KG1 (cell line): ENCODE measurements around the gene SFMBT1.
"Not testable (repeated sequence)": the region's sequence is repeated elsewhere in the genome, so short reads cannot be mapped to it uniquely, and the experiment has no call there.

Experiments
- DNase-seq: peaks from one replicate; lab custom pipeline; 2025; lab: John Stamatoyannopoulos, UW

The SFMBT1 gene

DNA sequence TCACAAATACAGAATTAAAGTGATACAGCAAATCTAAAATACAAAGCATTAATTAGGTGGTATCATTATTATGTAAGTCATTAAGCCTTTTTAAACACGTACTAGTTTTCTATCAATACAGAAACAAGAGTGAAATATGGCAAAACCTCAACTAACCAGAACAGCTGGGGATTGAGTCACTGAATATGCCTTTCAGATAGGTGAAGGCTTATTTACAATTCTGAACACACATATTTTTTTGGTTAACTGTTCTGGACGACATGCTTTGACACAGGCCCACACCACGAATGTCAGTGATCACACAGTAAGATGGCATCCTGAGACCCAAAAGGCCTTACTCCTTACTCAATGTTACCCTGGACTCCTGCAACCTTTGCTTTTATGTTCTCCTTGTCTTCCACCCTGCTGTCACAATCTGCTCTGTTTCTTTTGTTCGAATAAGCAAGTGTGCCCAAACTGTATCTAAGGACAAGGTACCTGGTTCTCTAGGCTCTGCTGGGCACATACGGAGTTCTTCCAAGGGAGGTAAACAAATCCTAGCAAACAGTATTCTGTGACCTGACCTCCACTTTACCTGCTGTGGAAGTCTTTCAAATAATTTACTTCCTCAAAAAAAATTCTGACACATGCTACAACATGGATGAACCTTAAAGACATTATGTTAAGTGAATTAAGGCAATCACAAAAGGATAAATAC lies 7.0 kb downstream of the SFMBT1 start:
- DNase-seq, result no peak

DNA sequence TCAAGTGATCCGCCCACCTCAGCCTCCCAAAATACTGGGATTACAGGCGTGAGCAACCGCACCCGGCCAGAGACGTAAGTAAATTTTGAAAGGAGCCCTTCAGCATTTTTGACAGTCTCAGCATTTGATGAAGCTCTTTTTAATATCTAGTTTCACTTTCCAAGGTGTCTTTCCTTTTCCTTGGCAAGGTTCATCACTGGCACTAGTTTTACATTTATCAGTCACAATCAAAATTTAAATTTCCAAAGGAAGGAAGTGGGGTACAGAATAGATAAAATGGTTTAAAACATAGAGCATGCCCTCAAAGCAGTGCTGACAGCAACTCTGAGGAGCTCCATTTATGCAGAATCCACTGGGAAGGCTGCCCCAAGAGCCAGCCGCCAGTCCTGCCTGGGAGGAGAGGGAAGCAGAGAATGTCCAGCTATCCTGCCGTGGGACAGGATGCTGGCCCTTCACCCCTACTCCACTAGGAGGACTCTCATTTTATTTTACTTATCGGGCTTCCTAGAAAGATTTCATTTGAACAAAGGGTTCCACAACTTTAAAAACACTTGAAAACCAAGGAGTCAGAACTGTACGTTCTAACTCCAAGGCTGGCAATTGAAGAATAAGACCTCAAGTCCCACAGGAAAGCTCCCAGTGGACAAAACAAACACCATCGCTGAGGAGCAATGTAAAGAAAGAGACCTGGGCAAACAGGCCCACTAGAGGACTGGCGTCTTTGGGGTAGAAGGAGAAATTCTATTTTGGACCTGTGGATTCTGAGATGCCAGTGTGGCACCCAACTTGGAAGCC lies 9.9 kb downstream of the SFMBT1 start:
- no peak for DNase-seq

DNA sequence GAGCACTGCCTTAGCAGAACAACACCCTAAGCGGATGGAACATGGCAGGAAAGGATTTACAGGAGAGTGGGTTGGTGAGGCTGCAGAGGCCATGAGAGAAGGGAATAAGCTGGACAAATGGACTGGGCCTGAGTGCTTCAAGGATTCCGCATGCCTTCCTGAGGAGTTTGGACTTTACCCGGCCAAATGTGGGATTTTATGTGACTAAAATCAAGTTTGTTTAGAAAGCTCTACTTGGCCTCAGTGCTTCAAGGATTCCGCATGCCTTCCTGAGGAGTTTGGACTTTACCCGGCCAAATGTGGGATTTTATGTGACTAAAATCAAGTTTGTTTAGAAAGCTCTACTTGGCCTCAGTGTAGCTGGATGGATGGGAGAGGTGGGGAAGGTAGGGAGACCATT lies 10.9 kb downstream of the SFMBT1 start:
- DNase-seq, result not testable (repeated sequence)

DNA sequence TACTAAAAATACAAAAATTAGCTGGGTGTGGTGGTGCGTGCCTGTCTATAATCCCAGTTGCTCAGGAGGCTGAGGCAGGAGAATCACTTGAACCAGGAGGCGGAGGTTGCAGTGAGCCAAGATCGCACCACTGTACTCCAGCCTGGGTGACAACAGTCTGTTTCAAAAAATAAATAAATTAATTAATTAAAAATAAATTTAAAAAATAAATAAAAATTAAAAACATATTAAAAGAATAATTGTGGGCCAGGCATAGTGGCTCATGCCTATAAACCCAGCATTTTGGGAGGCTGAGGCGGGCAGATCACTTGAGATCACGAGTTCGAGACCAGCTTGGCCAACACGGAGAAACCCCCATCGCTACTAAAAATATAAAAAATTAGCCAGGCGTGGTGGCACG lies 11.5 kb downstream of the SFMBT1 start:
- not testable (repeated sequence) for DNase-seq

DNA sequence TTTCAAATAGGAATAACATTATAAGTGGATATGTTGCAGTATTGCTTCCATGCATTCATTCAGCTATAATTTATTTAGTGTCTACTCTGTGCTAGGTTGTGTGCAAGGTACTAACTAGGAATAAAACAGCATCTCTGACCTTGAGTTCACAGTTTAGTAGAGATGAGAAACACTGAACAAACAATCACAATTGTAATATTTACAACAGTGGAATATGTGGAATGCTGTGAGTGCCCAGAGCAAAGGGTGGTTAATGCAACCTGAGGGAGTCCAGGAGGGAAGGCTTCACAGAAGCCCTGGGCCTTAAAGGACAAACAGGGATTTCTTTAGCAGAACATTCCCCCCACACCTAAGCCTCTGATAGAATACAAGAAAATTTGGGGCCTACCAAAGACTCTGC lies 13.3 kb downstream of the SFMBT1 start:
- no peak for DNase-seq

DNA sequence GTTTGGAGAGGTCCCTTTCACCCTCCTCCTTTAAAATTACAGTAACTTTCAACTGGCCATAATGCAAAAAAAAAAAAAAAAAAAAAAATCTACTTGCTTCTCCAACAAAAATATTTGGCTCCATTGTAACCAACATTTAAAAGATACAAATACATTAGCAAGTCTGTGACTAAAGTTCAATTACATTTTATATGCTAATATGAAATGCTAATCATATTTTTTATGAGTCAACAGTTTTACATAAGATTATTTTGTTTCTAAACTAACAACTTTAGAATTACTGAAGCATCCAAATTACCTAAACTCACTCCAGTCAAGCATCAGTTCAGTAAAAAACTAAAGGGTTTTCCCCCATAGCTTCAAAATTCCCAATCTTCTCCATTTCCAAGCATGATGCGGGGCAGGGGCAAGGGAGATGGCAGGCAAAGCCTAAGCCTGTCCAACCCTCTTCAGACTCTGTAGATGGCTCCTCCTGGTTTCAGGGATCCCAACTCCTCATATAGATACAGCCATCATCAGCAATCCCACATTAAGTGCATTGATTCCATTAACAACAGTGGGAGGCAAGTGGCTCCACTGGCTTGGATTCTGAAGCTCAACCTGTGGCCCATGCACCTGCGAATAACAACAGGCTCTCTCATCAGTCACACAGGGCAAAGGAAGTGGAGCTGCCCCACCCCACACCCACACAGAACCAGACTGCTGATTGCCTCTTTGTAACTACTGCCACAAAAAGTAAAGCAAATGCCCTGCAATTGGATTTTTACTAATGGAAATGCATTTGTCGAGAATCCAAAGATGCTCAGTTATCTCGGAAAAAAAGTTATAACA lies 15.0 kb downstream of the SFMBT1 start:
- DNase-seq, result no peak

DNA sequence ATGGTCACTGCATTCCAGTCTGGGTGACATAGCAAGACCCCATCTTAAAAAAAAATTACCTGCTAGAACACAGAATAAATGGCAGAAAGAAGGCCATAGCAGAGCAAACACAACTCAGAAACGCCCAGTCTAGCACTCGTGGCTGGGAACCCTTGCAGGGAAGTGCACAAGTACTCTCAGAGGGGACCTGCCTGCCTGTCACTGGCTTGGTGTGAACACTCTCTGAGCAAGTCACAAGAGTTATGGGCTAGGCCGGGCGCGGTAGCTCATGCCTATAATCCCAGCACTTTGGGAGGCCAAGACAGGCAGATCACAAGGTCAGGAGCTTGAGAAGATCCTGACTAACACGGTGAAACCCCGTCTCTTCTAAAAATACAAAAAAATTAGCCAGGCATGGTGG lies 17.2 kb downstream of the SFMBT1 start:
- no peak for DNase-seq

DNA sequence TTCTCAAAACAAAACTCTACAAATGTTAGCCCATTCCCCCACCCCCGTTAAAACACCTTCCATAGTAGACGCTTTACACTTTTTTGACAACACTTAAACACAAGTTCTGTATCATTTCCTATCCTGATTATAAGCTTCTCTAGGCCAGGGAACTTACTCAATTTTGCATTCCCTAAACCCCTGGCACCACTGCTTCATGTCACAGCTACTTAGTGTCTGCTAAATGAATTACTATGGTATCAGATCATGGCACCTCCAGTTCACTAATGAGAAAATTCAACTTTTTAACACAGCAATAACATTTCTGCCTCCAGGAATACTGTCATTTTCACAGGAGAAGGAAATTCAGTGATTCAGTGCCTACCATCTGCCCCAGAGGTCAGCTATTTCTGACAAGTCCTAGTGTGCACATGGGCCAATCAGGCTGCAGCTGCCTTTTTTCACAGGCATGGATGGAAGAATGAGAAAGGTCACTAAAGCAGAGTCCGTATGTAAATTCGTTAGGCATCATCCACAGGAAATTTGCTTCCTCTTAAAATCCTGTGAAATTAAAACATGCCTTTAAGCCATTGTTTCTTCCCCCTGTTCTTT lies 18.5 kb downstream of the SFMBT1 start:
- DNase-seq, result no peak

DNA sequence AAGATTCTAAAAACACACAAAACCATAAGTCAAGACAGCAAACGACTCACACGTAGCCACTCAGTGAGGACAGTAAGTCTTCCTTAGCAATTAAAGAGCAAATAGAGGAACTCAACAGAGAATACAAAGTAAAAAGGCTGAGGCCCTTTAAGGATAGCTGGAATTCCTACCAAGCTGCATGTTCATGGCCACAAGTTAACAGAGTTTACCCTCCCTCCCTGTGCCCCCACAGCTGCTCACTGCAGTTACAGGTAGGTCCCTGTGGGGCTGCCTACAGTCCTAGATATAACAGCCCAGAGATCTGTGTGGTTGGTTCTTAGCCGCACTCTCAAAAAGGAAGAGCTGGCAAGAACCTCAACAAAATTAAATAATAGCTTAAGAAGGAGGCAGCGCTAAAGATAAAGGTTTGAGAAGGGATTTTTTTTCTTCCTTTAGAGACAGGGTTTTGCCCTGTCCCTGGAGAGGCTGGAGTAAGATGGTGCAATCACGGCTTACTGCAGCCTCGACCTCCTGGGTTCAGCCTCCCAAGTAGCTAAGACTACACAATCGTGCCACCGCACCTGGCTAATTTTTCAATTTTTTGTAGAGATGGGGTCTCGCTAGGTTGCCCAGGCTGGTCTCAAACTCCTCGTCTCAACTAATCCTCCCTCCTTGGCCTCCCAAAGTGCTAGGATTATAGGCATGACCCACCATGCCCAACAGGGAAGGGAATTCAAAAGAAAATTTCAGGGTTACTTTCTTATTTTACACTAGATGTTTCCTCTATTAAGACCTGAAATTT lies 19.3 kb downstream of the SFMBT1 start:
- no peak for DNase-seq

DNA sequence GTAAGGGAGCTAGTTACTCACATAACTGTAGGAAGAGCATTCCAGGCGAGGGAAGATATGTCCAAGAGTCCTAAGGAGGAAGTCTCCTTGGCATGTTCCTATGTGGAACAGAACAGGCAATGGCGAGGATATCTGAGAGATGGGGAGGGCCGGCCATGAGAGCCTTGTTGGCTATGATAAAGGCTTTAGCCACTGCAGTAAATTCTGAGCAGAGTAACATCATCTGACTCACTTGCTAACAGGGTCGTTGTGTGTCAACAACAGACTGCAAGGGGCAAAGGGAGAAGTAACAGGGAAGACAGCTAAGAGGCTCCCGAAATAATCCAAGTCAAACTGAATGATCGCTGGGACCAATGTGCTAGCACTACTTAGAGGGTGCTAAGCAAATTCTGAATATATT lies 21.6 kb downstream of the SFMBT1 start:
- DNase-seq, result no peak

DNA sequence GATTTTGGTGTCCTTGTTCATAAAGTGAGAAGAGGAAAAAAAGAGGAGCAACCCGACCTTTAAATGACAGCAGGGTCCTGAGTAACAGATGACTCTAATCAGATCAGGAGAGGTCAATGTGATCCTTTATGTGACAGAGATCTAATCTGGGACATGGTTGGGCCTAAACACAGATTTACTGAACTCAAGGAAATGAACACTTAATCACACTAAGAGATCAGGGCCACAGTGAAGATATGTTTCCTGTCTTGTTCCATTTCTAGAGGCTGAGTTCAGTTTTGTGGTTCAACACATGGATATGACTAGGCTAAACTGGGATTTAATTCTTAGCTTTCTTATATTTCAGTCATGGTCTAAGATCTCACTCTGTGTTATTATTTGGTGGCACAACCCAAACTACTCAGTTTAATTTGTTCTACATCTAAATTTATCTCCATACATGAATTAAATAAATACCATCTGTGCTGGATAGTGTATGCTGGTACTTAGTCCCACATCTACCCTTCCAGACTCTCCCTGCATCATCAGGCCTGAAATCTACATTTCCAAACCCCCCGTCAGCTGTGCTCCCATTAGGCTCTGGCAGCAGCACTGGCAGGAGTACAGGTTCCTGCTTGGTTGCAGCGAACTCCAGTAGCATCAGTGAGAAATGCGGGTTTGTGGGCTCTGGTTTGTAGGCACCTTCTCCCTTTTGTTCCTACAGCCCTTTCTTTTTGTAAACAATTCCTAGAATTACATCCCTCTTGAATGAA lies 22.6 kb downstream of the SFMBT1 start:
- DNase-seq, result no peak

DNA sequence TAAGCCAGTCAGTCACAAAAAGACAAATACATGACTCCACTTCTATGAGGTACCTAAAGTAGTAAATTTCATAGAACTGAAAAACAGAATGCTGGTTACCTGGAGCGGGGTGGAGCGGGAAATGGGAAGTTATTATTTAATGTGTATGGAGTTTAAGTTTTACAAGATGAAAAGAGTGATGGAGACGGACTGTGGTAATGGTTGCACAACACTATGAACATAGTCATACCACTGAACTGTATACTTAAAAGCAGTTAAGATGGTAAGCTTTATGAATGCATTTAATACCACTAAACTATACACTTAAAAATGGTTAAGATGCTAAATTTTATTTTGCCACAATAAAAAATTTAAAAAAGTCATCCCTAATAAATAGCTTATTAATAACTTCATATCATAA lies 23.2 kb downstream of the SFMBT1 start:
- no peak for DNase-seq

DNA sequence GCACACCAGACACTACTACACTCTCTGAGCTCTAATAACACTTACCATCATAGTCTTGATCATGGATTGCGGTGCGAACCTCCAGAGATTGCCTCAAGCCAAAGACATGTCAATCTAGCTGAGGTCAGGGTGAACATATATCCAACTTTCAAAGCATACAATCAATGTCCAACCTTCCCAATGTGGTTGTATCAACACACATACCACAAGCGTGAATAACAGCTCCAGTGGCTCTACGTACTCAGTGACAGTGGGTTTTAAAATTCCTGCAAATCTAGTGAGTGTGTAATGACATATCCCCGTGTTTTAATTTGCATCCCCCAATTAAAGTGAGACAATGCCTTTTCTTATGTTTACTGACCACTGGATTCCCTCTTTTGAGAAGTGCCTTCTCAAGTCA lies 29.6 kb downstream of the SFMBT1 start:
- no peak for DNase-seq

DNA sequence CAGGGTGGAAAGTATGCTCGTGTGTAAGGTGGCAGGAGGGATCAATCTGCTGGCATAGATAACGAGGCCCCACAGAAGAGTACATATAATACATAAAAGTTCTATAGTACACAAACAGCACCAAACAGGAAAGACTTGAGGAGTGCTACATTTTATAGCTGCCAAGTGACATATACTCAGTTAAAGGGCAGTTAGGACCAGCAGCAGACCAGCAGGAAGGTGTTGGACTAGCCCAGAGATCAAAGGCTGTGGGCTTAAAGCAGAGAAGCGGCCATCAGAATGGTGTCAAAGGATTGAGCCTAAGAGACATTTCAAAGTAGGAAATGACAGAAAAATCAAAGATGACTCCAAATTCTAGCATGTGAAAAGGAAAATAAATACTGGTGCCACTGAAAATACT lies 34.5 kb downstream of the SFMBT1 start:
- no peak for DNase-seq

DNA sequence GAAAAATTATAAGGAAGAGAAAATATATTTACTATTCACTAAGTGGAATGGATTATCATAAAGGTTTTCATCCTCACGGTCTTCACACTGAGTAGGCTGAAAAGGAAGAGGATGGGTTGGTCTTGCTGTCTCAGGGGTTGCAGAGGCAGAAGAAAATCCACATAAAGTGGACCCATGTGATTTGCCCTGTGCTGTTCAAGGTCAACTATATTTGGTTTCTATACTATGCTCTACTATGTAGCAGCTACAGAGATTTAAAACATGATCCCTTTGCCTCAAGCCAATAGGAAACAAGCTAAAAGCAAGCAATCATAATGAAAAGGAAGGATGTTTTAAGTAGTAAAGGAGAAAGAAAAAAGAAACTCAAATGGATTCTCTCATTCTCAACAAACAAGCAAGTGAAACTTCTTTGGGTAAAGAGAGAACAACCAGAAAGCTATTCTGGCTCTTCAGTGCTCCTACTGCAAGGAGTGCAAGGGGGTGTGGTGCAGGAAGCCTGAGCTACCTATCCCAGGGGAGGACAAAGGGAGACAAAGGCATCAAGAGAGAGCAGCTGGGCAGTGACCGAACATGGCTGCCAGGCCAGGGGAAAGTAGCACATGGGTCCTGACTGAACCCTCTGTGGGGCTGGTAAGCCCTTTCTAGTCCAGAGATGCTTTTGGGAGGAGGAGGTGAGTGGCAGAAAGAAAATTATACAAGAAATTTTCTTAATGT lies 35.9 kb downstream of the SFMBT1 start:
- DNase-seq, result no peak

DNA sequence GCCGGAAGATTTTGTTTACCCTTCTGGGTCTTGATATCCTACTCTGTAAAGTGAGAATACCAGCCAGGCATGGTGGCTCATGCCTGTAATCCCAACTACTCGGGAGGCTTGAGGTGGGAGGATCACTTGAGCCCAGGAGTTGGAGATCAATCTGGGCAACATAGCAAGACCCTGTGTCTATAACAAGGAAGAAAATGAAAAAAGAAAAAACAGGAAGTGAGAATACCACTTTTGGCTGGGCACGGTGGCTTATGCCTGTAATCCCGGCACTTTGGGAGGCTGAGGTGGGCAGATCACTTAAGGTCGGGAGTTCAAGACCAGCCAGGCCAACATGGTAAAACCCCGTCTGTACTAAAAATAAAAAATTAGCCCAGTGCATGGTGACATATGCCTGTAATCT lies 36.9 kb downstream of the SFMBT1 start:
- DNase-seq, result no peak

DNA sequence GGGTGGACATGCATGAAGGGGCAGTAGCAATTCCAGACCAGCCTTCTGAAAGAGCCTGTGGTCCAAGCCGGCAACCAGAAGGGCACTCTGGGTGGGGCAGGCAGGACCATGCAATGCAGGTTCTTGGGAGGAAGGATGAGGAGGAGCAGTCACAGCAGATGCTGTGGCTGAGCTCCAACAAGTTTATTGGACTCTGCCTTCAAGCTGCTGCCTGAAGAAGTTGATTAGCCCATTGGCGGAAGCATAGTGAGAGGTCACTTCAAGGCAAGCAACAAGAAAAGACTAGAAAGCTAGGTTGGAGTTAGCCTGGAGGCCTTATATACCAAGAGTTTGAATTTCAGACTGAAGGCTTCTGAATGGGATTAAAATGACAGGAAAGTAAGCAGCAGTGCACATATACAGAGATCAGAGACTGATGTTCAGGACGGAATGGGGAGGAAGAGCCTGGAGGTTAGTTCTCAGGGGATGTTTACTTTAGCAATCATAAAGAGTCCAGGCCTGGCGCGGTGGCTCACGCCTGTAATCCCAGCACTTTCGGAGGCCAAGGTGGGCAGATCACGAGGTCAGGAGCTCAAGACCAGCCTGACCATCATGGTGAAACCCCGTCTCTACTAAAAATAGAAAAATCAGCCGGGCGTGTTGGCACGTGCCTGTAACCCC lies 39.9 kb downstream of the SFMBT1 start:
- no peak for DNase-seq

DNA sequence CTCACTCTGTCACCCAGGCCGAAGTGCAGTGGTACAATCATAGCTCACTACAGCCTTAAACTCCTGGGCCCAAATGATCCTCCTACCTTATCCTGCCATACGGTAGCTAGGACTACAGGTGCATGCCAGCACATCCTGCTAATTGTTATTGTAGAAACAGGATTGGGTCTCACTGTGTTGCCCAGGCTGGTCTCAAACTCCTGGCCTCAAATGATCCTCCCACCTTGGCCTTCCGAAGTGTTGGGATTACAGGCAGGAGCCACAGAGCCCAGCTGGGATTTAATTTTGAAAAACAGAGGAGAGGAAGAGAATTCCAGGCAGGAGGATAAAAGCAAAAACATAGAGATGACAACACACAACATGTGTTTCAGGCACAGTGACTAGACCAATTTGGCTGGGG lies 40.5 kb downstream of the SFMBT1 start:
- DNase-seq, result no peak

DNA sequence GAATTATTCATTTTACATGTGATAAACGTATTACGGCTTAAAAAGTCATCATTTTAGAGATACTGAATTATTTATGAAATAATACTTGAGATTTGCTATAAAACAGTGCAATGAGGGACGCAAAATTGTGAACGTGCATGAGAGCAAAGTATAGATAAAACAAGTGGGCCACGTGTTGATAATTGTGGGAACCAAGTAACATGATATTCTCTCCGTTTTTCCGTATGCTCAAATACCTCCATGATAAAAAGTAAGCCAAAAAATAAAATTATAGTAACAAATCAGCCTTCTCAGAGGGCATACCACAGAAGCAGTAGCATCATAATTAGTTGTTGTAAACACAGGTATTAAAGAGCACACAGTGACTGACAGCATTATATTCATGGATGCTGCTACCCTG lies 42.6 kb downstream of the SFMBT1 start:
- DNase-seq, result no peak
